ENCODE data around the gene SEL1L3.

The SEL1L3 gene

DNA sequence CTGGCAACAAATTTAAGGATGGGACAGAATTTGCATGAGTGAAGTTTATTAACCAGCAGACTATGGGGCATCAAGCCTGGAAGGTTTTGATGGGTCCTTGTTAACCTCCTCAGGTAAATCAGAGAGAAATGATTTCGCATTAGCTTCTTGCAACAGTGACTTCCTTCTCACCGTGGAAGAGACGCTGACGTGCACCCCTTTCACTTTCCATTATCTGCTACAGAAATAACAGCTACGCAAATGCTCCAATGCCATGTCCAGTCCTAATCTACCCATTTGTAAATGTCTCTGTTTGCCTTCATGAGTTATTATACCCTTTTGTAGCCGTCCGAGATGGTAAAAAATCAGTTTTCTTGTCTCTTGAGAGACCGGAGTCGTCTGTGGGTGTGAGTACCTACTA, 106.9 kb downstream of the SEL1L3 start:
- H3K9ac ChIP-seq (ENCODE audit: low read depth, low read length) = no peak overlapping the region
- H3K27me3 ChIP-seq (ENCODE audit: control insufficient read depth, insufficient read depth, low read length) = no peaks in the 10 kb centered on the region
- no peak overlapping the region for H3K4me3 ChIP-seq (ENCODE audit: low read depth, low read length)
- H3K36me3 ChIP-seq (ENCODE audit: control insufficient read depth, insufficient read depth, low read length) = peaks cover 4% of the 10 kb centered on the region
- H3K4me1 ChIP-seq (ENCODE audit: control insufficient read depth, insufficient read depth, low read length) = no peaks in the 10 kb centered on the region
- H3K9me3 ChIP-seq (ENCODE audit: control insufficient read depth, insufficient read depth, low read length) = no peaks in the 10 kb centered on the region

DNA sequence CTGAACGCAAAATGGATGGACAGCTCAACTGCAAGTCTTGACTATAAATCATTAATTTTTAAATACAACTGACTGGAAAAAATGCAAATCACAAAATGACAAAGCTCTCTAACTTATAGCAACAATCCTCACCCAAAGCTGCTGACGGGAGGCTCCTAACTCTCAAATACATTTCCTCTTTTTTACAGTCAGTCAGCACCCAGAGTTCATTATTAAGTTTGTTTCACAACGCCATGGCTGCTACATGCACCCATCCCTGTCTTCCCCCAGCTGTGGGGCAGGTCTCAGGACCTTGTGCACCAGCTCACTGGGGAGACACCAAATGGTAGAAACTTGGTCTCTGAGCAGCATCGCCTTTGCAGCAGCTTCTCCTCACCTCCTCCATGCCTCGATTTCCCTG, 109.5 kb downstream of the SEL1L3 start:
- no peaks in the 10 kb centered on the region for H3K9me3 ChIP-seq (ENCODE audit: control insufficient read depth, insufficient read depth, low read length)
- H3K36me3 ChIP-seq (ENCODE audit: control insufficient read depth, insufficient read depth, low read length) = peaks cover 4% of the 10 kb centered on the region
- no peaks in the 10 kb centered on the region for H3K27me3 ChIP-seq (ENCODE audit: control insufficient read depth, insufficient read depth, low read length)
- no peak overlapping the region for H3K4me3 ChIP-seq (ENCODE audit: low read depth, low read length)
- no peak overlapping the region for H3K9ac ChIP-seq (ENCODE audit: low read depth, low read length)
- no peaks in the 10 kb centered on the region for H3K4me1 ChIP-seq (ENCODE audit: control insufficient read depth, insufficient read depth, low read length)

DNA sequence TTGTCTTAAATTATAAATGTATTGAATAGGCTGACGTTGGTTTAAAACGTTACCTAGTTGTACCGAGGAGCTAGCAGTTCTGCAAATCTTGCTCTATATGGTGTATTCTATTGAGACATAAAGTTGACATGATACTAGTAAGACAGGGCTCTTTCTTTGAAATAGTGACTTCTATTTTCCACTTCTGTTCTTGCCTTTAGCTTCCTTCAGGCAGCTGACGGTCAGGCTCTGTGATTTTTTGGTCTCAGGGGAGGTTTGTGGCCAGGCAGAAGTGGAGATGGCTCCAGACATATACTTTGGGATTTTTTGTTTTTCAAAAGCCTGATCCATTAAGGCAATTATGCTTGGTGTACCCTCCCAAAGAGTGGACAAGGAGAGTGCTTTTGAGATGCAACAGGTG, 111.9 kb downstream of the SEL1L3 start:
- Histone ChIP-seq H3K36me3 (ENCODE audit: control insufficient read depth, insufficient read depth, low read length) (no peaks in the 10 kb centered on the region), H3K9ac (ENCODE audit: low read depth, low read length) (no peak overlapping the region), H3K27me3 (ENCODE audit: control insufficient read depth, insufficient read depth, low read length) (no peaks in the 10 kb centered on the region), H3K9me3 (ENCODE audit: control insufficient read depth, insufficient read depth, low read length) (no peaks in the 10 kb centered on the region), H3K4me3 (ENCODE audit: low read depth, low read length) (no peak overlapping the region), H3K4me1 (ENCODE audit: control insufficient read depth, insufficient read depth, low read length) (no peaks in the 10 kb centered on the region)

DNA sequence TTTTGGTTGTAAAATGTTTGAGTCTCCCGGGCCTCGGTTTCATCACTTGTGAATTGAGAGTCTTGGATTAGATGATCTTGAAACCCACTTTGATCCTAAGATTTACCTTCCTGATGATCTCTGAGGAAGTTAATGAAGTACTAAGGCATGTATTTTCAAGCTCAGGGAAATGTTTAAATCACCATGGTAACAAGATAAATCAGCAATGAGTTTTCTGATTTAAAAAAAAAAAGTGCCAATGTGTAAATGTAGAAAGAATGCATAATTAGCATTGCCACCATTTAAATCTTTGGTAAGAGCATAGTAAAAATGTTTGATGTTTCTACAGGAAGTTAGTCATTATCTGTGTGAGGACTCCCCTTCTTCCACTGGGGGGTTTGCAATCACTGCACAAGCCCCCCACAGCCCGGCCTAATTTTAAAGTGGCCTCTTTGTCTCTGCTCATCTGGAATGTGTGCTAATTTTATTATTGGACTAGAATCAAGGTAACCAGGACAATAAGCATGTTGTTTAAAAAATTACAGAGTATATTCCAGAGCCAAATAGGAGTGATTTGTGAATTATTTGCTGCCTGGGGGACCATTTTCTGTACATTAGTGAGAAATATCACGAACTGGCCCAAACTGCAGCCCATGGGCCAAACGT, 113.5 kb downstream of the SEL1L3 start:
- H3K9ac ChIP-seq (ENCODE audit: low read depth, low read length) = no peak overlapping the region
- no peaks in the 10 kb centered on the region for H3K27me3 ChIP-seq (ENCODE audit: control insufficient read depth, insufficient read depth, low read length)
- no peaks in the 10 kb centered on the region for H3K4me1 ChIP-seq (ENCODE audit: control insufficient read depth, insufficient read depth, low read length)
- H3K36me3 ChIP-seq (ENCODE audit: control insufficient read depth, insufficient read depth, low read length) = no peaks in the 10 kb centered on the region
- H3K4me3 ChIP-seq (ENCODE audit: low read depth, low read length) = no peak overlapping the region
- no peaks in the 10 kb centered on the region for H3K9me3 ChIP-seq (ENCODE audit: control insufficient read depth, insufficient read depth, low read length)

DNA sequence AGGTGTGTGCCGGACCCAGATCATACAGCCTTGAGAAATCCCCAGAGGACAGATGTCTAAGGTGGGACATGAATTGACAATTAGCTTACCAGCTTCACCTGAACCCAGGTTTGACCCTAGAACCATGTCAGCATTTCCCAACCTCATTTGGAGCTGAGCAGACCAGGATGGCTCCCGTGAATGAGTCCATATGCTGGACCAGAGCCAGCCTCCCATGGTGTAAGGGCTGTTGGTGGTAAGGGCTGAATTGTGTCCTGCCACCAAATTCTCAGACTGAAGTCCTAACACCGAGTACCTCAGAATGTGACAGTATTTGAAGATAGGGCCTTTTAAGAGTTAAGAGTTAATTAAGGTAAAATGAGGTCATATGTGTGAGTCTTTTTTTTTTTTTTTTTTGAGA, 118.8 kb downstream of the SEL1L3 start:
- Histone ChIP-seq H3K4me3 (ENCODE audit: low read depth, low read length) (no peak overlapping the region), H3K9ac (ENCODE audit: low read depth, low read length) (no peak overlapping the region), H3K36me3 (ENCODE audit: control insufficient read depth, insufficient read depth, low read length) (no peaks in the 10 kb centered on the region), H3K4me1 (ENCODE audit: control insufficient read depth, insufficient read depth, low read length) (no peaks in the 10 kb centered on the region), H3K9me3 (ENCODE audit: control insufficient read depth, insufficient read depth, low read length) (no peaks in the 10 kb centered on the region), H3K27me3 (ENCODE audit: control insufficient read depth, insufficient read depth, low read length) (no peaks in the 10 kb centered on the region)

DNA sequence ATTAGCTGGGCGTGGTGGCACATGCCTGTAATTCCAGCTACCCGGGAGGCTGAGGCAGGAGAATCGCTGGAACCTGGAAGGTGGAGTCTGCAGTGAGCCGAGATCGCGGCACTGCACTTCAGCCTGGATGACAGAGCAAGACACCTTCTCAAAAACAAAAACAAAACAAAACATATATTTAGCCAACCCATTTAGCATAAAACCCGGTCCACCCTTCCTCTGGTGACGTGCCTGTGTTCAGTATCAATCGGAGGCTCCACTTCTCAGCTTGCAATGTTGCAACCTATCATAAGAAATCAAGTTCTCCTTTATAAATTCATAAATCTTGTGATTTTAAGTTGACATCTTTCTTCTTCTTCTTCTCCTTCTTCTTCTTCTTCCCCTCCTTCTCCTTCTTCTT, 133.2 kb downstream of the SEL1L3 start:
- Histone ChIP-seq H3K9ac (ENCODE audit: low read depth, low read length) (no peak overlapping the region), H3K4me1 (ENCODE audit: control insufficient read depth, insufficient read depth, low read length) (no peaks in the 10 kb centered on the region), H3K9me3 (ENCODE audit: control insufficient read depth, insufficient read depth, low read length) (no peaks in the 10 kb centered on the region), H3K36me3 (ENCODE audit: control insufficient read depth, insufficient read depth, low read length) (no peaks in the 10 kb centered on the region), H3K4me3 (ENCODE audit: low read depth, low read length) (no peak overlapping the region), H3K27me3 (ENCODE audit: control insufficient read depth, insufficient read depth, low read length) (no peaks in the 10 kb centered on the region)

DNA sequence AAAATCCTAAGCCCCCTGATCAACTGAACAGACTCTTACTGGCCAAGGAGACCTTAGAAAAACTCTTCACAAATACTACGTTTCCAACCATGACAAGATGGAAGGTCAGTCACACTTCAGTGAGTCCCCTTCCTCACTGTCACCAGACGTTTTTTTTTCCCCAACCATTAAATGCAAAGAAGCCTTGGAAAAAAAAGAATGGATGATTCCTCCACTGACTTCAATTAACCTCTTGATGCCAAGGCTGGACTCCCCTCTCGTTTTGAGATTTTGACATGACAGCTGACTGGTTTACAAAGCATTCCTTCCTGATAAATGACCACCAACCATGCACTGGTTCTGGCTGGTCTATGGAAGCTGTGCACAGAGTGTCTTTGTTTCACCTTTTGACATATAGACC, 133.9 kb downstream of the SEL1L3 start:
- Histone ChIP-seq H3K9ac (ENCODE audit: low read depth, low read length) (no peak overlapping the region), H3K4me3 (ENCODE audit: low read depth, low read length) (no peak overlapping the region), H3K9me3 (ENCODE audit: control insufficient read depth, insufficient read depth, low read length) (no peaks in the 10 kb centered on the region), H3K27me3 (ENCODE audit: control insufficient read depth, insufficient read depth, low read length) (no peaks in the 10 kb centered on the region), H3K4me1 (ENCODE audit: control insufficient read depth, insufficient read depth, low read length) (no peaks in the 10 kb centered on the region), H3K36me3 (ENCODE audit: control insufficient read depth, insufficient read depth, low read length) (no peaks in the 10 kb centered on the region)

DNA sequence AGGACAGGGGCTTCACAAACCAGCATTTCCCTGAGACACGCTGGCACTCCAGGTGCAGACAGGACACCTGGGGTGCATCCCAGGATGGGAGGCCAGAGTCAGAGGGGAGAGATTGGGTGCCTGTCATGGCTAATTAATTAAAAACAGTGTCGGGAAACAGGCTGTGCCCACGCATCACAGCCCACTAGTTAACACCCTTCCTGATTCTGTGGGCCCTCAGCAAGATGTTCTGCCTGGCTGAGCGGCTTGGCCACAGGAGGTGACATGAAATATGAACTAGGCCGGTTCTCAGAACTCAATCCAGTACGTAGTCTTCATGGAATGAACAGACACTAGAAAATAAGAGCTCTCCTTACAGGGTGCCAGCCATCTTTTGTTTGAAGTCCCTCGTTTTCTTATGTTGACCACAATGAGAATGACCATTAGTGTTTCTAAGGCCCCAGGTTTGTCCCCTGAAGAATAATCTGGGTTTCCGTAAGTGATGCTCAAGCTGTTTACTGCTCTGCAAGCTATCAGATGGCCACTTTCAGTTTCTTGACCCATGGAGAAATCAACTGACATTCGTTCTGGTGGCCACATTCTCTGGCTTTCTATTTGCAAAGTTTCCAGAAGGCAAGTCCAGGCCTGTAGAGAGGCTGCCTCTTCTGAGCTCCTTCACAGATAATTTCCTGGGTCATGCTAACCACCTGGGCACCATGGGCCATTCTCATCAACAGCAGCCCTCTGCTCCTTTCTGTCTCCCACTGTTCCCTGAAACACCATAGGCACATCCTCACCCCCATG, 134.9 kb downstream of the SEL1L3 start:
- Histone ChIP-seq H3K9me3 (ENCODE audit: control insufficient read depth, insufficient read depth, low read length) (no peaks in the 10 kb centered on the region), H3K4me3 (ENCODE audit: low read depth, low read length) (no peak overlapping the region), H3K9ac (ENCODE audit: low read depth, low read length) (no peak overlapping the region), H3K36me3 (ENCODE audit: control insufficient read depth, insufficient read depth, low read length) (no peaks in the 10 kb centered on the region), H3K4me1 (ENCODE audit: control insufficient read depth, insufficient read depth, low read length) (no peaks in the 10 kb centered on the region), H3K27me3 (ENCODE audit: control insufficient read depth, insufficient read depth, low read length) (no peaks in the 10 kb centered on the region)

DNA sequence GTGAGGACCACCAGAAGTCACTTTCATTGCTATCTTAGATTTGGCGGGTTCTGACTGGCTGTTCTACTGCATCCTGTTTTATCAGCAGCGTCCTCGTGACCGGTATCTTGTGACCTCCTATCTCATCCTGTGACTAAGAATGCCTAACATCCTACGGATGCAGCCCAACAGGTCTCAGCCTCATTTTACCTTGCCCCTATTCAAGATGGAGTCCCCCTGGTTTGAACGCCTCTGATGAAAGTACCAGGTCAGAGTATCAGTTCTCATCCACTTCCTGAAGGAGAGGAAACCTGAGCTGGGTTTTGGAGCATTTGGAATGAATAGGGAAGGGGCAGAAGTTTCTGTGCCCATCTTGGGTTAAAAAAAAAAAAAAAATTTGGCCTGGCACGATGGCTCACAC, 136.9 kb downstream of the SEL1L3 start:
- no peaks in the 10 kb centered on the region for H3K27me3 ChIP-seq (ENCODE audit: control insufficient read depth, insufficient read depth, low read length)
- H3K9me3 ChIP-seq (ENCODE audit: control insufficient read depth, insufficient read depth, low read length) = no peaks in the 10 kb centered on the region
- H3K4me3 ChIP-seq (ENCODE audit: low read depth, low read length) = no peak overlapping the region

DNA sequence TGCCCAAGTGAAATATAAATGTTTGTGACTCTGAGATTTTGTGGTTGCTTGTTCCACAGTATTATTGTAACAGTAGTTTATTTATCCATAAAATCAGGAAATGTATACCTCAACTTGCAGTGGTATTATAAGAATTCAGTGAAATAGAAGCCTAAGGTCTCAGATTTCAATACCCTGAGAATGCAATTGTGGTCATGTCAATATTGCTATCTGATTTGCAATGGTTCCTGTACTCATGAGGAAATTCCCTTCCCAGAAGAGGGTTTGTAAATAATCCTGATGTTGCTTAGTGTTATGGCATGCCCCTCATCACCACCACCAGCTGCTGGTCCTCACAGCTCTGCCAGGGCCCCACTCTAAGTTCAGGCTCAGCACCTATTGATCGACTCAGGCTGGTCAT, 139.4 kb downstream of the SEL1L3 start:
- H3K27me3 ChIP-seq (ENCODE audit: control insufficient read depth, insufficient read depth, low read length) = no peaks in the 10 kb centered on the region
- no peaks in the 10 kb centered on the region for H3K36me3 ChIP-seq (ENCODE audit: control insufficient read depth, insufficient read depth, low read length)
- H3K9me3 ChIP-seq (ENCODE audit: control insufficient read depth, insufficient read depth, low read length) = no peaks in the 10 kb centered on the region

More for the DNA sequence above, 136.9 kb downstream of the SEL1L3 start:
- Histone ChIP-seq H3K4me1 (ENCODE audit: control insufficient read depth, insufficient read depth, low read length) (no peaks in the 10 kb centered on the region), H3K9ac (ENCODE audit: low read depth, low read length) (no peak overlapping the region), H3K36me3 (ENCODE audit: control insufficient read depth, insufficient read depth, low read length) (no peaks in the 10 kb centered on the region)

DNA sequence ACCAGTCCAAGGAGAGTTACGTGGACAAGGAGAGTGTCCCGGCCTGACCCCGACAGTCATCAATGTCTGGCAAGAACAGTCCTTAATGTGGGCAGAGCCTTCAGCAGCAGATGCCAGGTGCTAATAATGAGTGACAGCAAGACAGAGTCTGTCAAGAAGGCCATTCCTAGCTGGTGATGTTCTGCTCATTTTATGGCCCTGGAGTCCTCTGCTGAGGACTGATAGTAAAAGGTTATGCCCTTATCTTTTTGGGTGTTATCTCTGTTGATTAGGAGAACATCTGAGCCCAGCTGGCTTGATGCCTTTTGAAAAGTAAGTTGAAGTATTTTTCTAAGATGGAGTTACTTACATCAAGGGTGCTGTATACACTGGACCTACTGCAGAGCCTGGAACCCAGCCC, 139.8 kb downstream of the SEL1L3 start:
- no peaks in the 10 kb centered on the region for H3K4me1 ChIP-seq (ENCODE audit: control insufficient read depth, insufficient read depth, low read length)
- no peaks in the 10 kb centered on the region for H3K9me3 ChIP-seq (ENCODE audit: control insufficient read depth, insufficient read depth, low read length)
- no peaks in the 10 kb centered on the region for H3K36me3 ChIP-seq (ENCODE audit: control insufficient read depth, insufficient read depth, low read length)
- no peaks in the 10 kb centered on the region for H3K27me3 ChIP-seq (ENCODE audit: control insufficient read depth, insufficient read depth, low read length)
- no peak overlapping the region for H3K4me3 ChIP-seq (ENCODE audit: low read depth, low read length)
- H3K9ac ChIP-seq (ENCODE audit: low read depth, low read length) = no peak overlapping the region

More for the DNA sequence above, 139.4 kb downstream of the SEL1L3 start:
- H3K9ac ChIP-seq (ENCODE audit: low read depth, low read length) = no peak overlapping the region
- no peaks in the 10 kb centered on the region for H3K4me1 ChIP-seq (ENCODE audit: control insufficient read depth, insufficient read depth, low read length)
- no peak overlapping the region for H3K4me3 ChIP-seq (ENCODE audit: low read depth, low read length)

DNA sequence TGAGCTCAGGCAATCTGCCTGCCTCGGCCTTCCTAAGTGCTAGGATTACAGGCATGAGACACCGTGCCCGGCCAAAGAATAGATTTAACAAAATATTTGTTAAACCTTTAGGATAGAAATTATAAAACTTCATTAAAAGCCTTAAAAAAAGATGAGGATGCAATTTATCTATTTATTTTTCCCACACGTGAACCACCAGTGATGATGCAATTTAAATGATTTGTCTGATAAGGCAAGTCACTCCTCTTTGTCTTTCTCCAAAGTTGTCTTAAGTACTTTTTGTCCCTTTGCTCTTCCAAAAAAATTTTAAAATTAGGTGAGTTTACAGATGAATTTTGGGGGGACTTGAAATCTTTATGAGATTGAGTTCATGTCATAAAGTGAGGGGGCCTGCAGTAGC, 149.0 kb downstream of the SEL1L3 start:
- Histone ChIP-seq H3K27me3 (ENCODE audit: control insufficient read depth, insufficient read depth, low read length) (no peaks in the 10 kb centered on the region), H3K9ac (ENCODE audit: low read depth, low read length) (no peak overlapping the region), H3K36me3 (ENCODE audit: control insufficient read depth, insufficient read depth, low read length) (no peaks in the 10 kb centered on the region), H3K9me3 (ENCODE audit: control insufficient read depth, insufficient read depth, low read length) (no peaks in the 10 kb centered on the region), H3K4me1 (ENCODE audit: control insufficient read depth, insufficient read depth, low read length) (no peaks in the 10 kb centered on the region), H3K4me3 (ENCODE audit: low read depth, low read length) (no peak overlapping the region)

All from iPS-15b (cell line).